ENCODE results near the gene FCRLB.
"Not testable (repeated sequence)": the region's sequence is repeated elsewhere in the genome, so short reads cannot be mapped to it uniquely, and the experiment has no call there.

The FCRLB gene

GRCh38 chr1:161720956-161721737 lies at the start of gene FCRLB:
Gene FCRLB, plus strand, starts transcription at chr1:161721544. Its CDS starts 1,129 bp downstream, at chr1:161722673.
- H3K27me3 Mint-ChIP-seq (ENCODE audit: low read depth), result peaks cover 49% of the 10 kb centered on the region
- H3K9me3 Mint-ChIP-seq, result no peaks in the 10 kb centered on the region
- peaks cover 5% of the 10 kb centered on the region for H3K4me1 Mint-ChIP-seq
- TF ChIP-seq CTCF (IDR thresholded peaks at IDR 0.05; ENCODE audit: unreplicated experiment in 3 of 3), result no peak
- H3K27ac Mint-ChIP-seq, result no peak within 1 kb of the TSS
- no peaks in the 10 kb centered on the region for H3K36me3 Mint-ChIP-seq (ENCODE audit: low read depth)
- H3K4me3 Mint-ChIP-seq, result peak within 1 kb of the TSS in 1 of 3 experiments; percentile 19

GRCh38 chr1:161673437-161673836 lies 47.9 kb upstream of the FCRLB start:
- H3K27ac Mint-ChIP-seq; H3K9me3 Mint-ChIP-seq; H3K36me3 Mint-ChIP-seq (ENCODE audit: low read depth); H3K4me1 Mint-ChIP-seq; H3K4me3 Mint-ChIP-seq; H3K27me3 Mint-ChIP-seq (ENCODE audit: low read depth): not testable (repeated sequence)

GRCh38 chr1:161674447-161674846 lies 46.9 kb upstream of the FCRLB start:
- not testable (repeated sequence) for H3K4me3 Mint-ChIP-seq; H3K9me3 Mint-ChIP-seq; H3K4me1 Mint-ChIP-seq; H3K36me3 Mint-ChIP-seq (ENCODE audit: low read depth); H3K27ac Mint-ChIP-seq; H3K27me3 Mint-ChIP-seq (ENCODE audit: low read depth)

- not testable (repeated sequence) for H3K36me3 Mint-ChIP-seq (ENCODE audit: low read depth); H3K27ac Mint-ChIP-seq; H3K27me3 Mint-ChIP-seq (ENCODE audit: low read depth); H3K4me1 Mint-ChIP-seq; H3K4me3 Mint-ChIP-seq; H3K9me3 Mint-ChIP-seq
Observed at GRCh38 chr1:161674908-161675307, 46.4 kb upstream of the FCRLB start.

- Mint-ChIP-seq H3K9me3 (no peaks in the 10 kb centered on the region), H3K27me3 (ENCODE audit: low read depth) (no peaks in the 10 kb centered on the region), H3K4me3 (no peak overlapping the region), H3K27ac (peak overlapping the region in 1 of 3 experiments; percentile 31), H3K4me1 (no peaks in the 10 kb centered on the region), H3K36me3 (ENCODE audit: low read depth) (no peaks in the 10 kb centered on the region)
- no peak for TF ChIP-seq CTCF (IDR thresholded peaks at IDR 0.05; ENCODE audit: unreplicated experiment in 3 of 3)
Observed at GRCh38 chr1:161676441-161676840, 44.9 kb upstream of the FCRLB start.

GRCh38 chr1:161676958-161677689 lies 44.2 kb upstream of the FCRLB start:
- H3K27me3 Mint-ChIP-seq (ENCODE audit: low read depth), result peaks cover 4% of the 10 kb centered on the region
- H3K9me3 Mint-ChIP-seq, result no peaks in the 10 kb centered on the region
- H3K4me1 Mint-ChIP-seq, result no peaks in the 10 kb centered on the region
- no peak overlapping the region for H3K4me3 Mint-ChIP-seq
- TF ChIP-seq CTCF (IDR thresholded peaks at IDR 0.05; ENCODE audit: unreplicated experiment in 3 of 3), result no peak
- peak overlapping the region in 1 of 3 experiments; percentile 31 for H3K27ac Mint-ChIP-seq
- no peaks in the 10 kb centered on the region for H3K36me3 Mint-ChIP-seq (ENCODE audit: low read depth)

- H3K36me3 Mint-ChIP-seq (ENCODE audit: low read depth), result no peaks in the 10 kb centered on the region
- peaks cover 4% of the 10 kb centered on the region for H3K27me3 Mint-ChIP-seq (ENCODE audit: low read depth)
- H3K4me3 Mint-ChIP-seq, result no peak overlapping the region
- no peaks in the 10 kb centered on the region for H3K9me3 Mint-ChIP-seq
- H3K4me1 Mint-ChIP-seq, result no peaks in the 10 kb centered on the region
- TF ChIP-seq CTCF (IDR thresholded peaks at IDR 0.05; ENCODE audit: unreplicated experiment in 3 of 3), result no peak
- no peak overlapping the region for H3K27ac Mint-ChIP-seq
Observed at GRCh38 chr1:161678500-161678899, 42.8 kb upstream of the FCRLB start.
